Skeletal muscle satellite cell (primary cell): ENCODE results near the gene PLEKHM3.

Experiments used
- H3K27me3 ChIP-seq: 2 replicates; pipeline ENCODE4 v1.7.0; 2013; ENCODE audit warnings: low read length; ENCODE audit not compliant: control insufficient read depth, insufficient read depth
- H3K36me3 ChIP-seq: 2 replicates; pipeline ENCODE4 v1.7.0; 2013; ENCODE audit warnings: mild to moderate bottlenecking, control low read depth, low read length; ENCODE audit not compliant: insufficient read depth
- H3K4me1 ChIP-seq: 2 replicates; pipeline ENCODE4 v1.7.0; 2013; ENCODE audit warnings: low read length; ENCODE audit not compliant: control insufficient read depth, insufficient read depth
- H3K4me2 ChIP-seq: 2 replicates; pipeline ENCODE4 v1.7.0; 2013; ENCODE audit warnings: mild to moderate bottlenecking, low read length
- H3K4me3 ChIP-seq: 2 replicates; pipeline ENCODE4 v1.7.0; 2013; ENCODE audit warnings: low read length
- H3K9ac ChIP-seq: 2 replicates; pipeline ENCODE4 v1.7.0; 2013; ENCODE audit warnings: mild to moderate bottlenecking, low read depth, low read length, moderate library complexity
- H3K9me3 ChIP-seq: replicated peaks from 2 replicates; pipeline ENCODE4 v1.7.0; 2013; ENCODE audit warnings: mild to moderate bottlenecking, control low read depth, low read length

Gene PLEKHM3

GRCh38 chr2:207863345-207863744 is 162.0 kb downstream of the PLEKHM3 start:
- no peaks in the 10 kb centered on the region for H3K9me3 ChIP-seq
- no peaks in the 10 kb centered on the region for H3K27me3 ChIP-seq
- H3K4me1 ChIP-seq = no peaks in the 10 kb centered on the region
- H3K9ac ChIP-seq = no peak overlapping the region
- H3K4me2 ChIP-seq = no peak overlapping the region
- no peaks in the 10 kb centered on the region for H3K36me3 ChIP-seq
- no peak overlapping the region for H3K4me3 ChIP-seq

GRCh38 chr2:207861789-207862188 is 163.5 kb downstream of the PLEKHM3 start:
- Histone ChIP-seq H3K27me3 (no peaks in the 10 kb centered on the region), H3K4me1 (no peaks in the 10 kb centered on the region), H3K9ac (no peak overlapping the region), H3K4me3 (no peak overlapping the region), H3K9me3 (no peaks in the 10 kb centered on the region), H3K36me3 (no peaks in the 10 kb centered on the region), H3K4me2 (no peak overlapping the region)

- Histone ChIP-seq H3K4me2 (no peak overlapping the region), H3K27me3 (no peaks in the 10 kb centered on the region), H3K36me3 (no peaks in the 10 kb centered on the region), H3K9ac (no peak overlapping the region), H3K4me3 (no peak overlapping the region), H3K4me1 (no peaks in the 10 kb centered on the region), H3K9me3 (no peaks in the 10 kb centered on the region)
Observed at GRCh38 chr2:207860685-207861084, 164.6 kb downstream of the PLEKHM3 start.

- no peak overlapping the region for H3K4me2 ChIP-seq
- H3K36me3 ChIP-seq = no peaks in the 10 kb centered on the region
- no peak overlapping the region for H3K4me3 ChIP-seq
- H3K9ac ChIP-seq = no peak overlapping the region
- H3K4me1 ChIP-seq = peaks cover 13% of the 10 kb centered on the region
- no peaks in the 10 kb centered on the region for H3K27me3 ChIP-seq
- H3K9me3 ChIP-seq = no peaks in the 10 kb centered on the region
Observed at GRCh38 chr2:207855591-207855990, 169.7 kb downstream of the PLEKHM3 start.

- H3K4me2 ChIP-seq = peak overlapping the region; percentile 40
- peaks cover 13% of the 10 kb centered on the region for H3K4me1 ChIP-seq
- H3K27me3 ChIP-seq = no peaks in the 10 kb centered on the region
- H3K9me3 ChIP-seq = no peaks in the 10 kb centered on the region
- peak overlapping the region; percentile 6 for H3K9ac ChIP-seq
- no peak overlapping the region for H3K4me3 ChIP-seq
- H3K36me3 ChIP-seq = no peaks in the 10 kb centered on the region
Observed at GRCh38 chr2:207854484-207855440, 170.6 kb downstream of the PLEKHM3 start.

GRCh38 chr2:207852791-207853190 is 172.5 kb downstream of the PLEKHM3 start:
- H3K4me1 ChIP-seq = peaks cover 13% of the 10 kb centered on the region
- no peak overlapping the region for H3K4me3 ChIP-seq
- H3K4me2 ChIP-seq = no peak overlapping the region
- no peaks in the 10 kb centered on the region for H3K36me3 ChIP-seq
- H3K27me3 ChIP-seq = no peaks in the 10 kb centered on the region
- H3K9me3 ChIP-seq = no peaks in the 10 kb centered on the region
- H3K9ac ChIP-seq = no peak overlapping the region

- H3K4me3 ChIP-seq = no peak overlapping the region
- H3K9ac ChIP-seq = no peak overlapping the region
- H3K9me3 ChIP-seq = no peaks in the 10 kb centered on the region
- H3K27me3 ChIP-seq = no peaks in the 10 kb centered on the region
- H3K4me1 ChIP-seq = peaks cover 2% of the 10 kb centered on the region
- no peaks in the 10 kb centered on the region for H3K36me3 ChIP-seq
- no peak overlapping the region for H3K4me2 ChIP-seq
Observed at GRCh38 chr2:207849443-207849842, 175.9 kb downstream of the PLEKHM3 start.

- Histone ChIP-seq H3K9me3 (no peaks in the 10 kb centered on the region), H3K4me2 (no peak overlapping the region), H3K4me3 (no peak overlapping the region), H3K27me3 (no peaks in the 10 kb centered on the region), H3K9ac (no peak overlapping the region), H3K36me3 (no peaks in the 10 kb centered on the region), H3K4me1 (no peaks in the 10 kb centered on the region)
Observed at GRCh38 chr2:207848545-207848928, 176.8 kb downstream of the PLEKHM3 start.

GRCh38 chr2:207847807-207848544 is 177.4 kb downstream of the PLEKHM3 start:
- no peak overlapping the region for H3K4me2 ChIP-seq
- H3K36me3 ChIP-seq = no peaks in the 10 kb centered on the region
- H3K27me3 ChIP-seq = no peaks in the 10 kb centered on the region
- H3K9me3 ChIP-seq = no peaks in the 10 kb centered on the region
- no peak overlapping the region for H3K9ac ChIP-seq
- no peaks in the 10 kb centered on the region for H3K4me1 ChIP-seq
- H3K4me3 ChIP-seq = no peak overlapping the region

- H3K4me2 ChIP-seq = no peak overlapping the region
- no peaks in the 10 kb centered on the region for H3K9me3 ChIP-seq
- H3K27me3 ChIP-seq = no peaks in the 10 kb centered on the region
- no peak overlapping the region for H3K9ac ChIP-seq
- no peaks in the 10 kb centered on the region for H3K36me3 ChIP-seq
- H3K4me3 ChIP-seq = no peak overlapping the region
- H3K4me1 ChIP-seq = no peaks in the 10 kb centered on the region
Observed at GRCh38 chr2:207847098-207847806, 178.1 kb downstream of the PLEKHM3 start.

- Histone ChIP-seq H3K4me2 (no peak overlapping the region), H3K27me3 (no peaks in the 10 kb centered on the region), H3K4me3 (no peak overlapping the region), H3K36me3 (no peaks in the 10 kb centered on the region), H3K9me3 (no peaks in the 10 kb centered on the region), H3K4me1 (no peaks in the 10 kb centered on the region), H3K9ac (no peak overlapping the region)
Observed at GRCh38 chr2:207845202-207845864, 180.0 kb downstream of the PLEKHM3 start.
